Sigmoid colon (tissue), 4 donors: Measurements from ENCODE around the gene CLC.

ENCODE experiments used
- CTCF ChIP-seq, 4 experiments: fragments of 450-650 bp in 3 of 4; fragments of 200-600 bp in 1 of 4; IDR thresholded peaks; one replicate each; pipeline ENCODE4 v1.5.1; 2016 to 2019; ENCODE audit warnings: antibody characterized with exemption in 4 of 4, mild to moderate bottlenecking in 3 of 4, moderate library complexity in 2 of 4
- EP300 ChIP-seq, 4 donors: sonication (generic); formaldehyde crosslinking; IDR thresholded peaks; one replicate each; pipeline ENCODE4 v1.6.1; 2017; ENCODE audit warnings: antibody characterized with exemption in 4 of 4
- POLR2A ChIP-seq, 2 donors: fragments of 450-650 bp; IDR thresholded peaks; one replicate each; pipeline ENCODE4 v1.6.1; 2016; ENCODE audit warnings: antibody characterized with exemption in 2 of 2, mild to moderate bottlenecking in 2 of 2, moderate library complexity in 2 of 2
- POLR2AphosphoS5 ChIP-seq, 4 donors: sonication (generic); formaldehyde crosslinking; IDR thresholded peaks; one replicate each; pipeline ENCODE4 v1.6.1; 2017; ENCODE audit warnings: antibody characterized with exemption in 4 of 4

GRCh38 chr19:39765091-39766076, 27.6 kb upstream of the CLC start:
- no peak for TF ChIP-seq POLR2A (IDR thresholded peaks at IDR 0.05)
- TF ChIP-seq CTCF (IDR thresholded peaks at IDR 0.05), result peak in 2 of 4 experiments; percentile 19 to 67
- no peak for TF ChIP-seq EP300 (IDR thresholded peaks at IDR 0.05)
- no peak for TF ChIP-seq POLR2AphosphoS5 (IDR thresholded peaks at IDR 0.05)
